Colon (tissue), 2 donors: ENCODE measurements around the gene MAN1C1.
"Not testable (repeated sequence)": the region's sequence is repeated elsewhere in the genome, so short reads cannot be mapped to it uniquely, and the experiment has no call there.

Experiments used
- FAIRE-seq: peaks from 2 replicates; lab custom pipeline; 2012; peaks lifted over from hg19 to GRCh38; lab: Jason Lieb, UNC
- donor health status: control.
- donor health status: control.

The MAN1C1 gene

DNA sequence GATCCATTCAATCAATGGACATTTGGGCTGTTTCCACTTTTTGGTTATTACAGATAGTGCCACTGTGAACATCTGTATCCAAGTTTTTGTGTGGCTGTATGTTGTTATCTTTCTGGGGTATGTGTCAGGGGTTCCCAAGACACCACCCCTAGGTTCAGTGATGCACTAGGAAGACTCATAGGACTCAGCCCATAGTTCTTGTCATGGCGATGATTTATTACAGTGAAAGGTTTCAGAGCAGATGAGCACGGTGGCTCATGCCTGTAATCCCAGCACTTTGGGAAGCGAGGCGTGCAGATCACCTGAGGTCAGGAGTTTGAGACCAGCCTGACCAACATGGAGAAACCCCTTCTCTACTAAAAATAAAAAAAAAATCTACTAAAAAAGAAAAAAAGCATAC lies 64.1 kb downstream of the MAN1C1 start:
- FAIRE-seq: no peak

- no peak for FAIRE-seq
Observed at GRCh38 chr1:25682059-25682601, 65.5 kb downstream of the MAN1C1 start.

- no peak for FAIRE-seq
Observed at GRCh38 chr1:25683177-25683576, 66.6 kb downstream of the MAN1C1 start.

DNA sequence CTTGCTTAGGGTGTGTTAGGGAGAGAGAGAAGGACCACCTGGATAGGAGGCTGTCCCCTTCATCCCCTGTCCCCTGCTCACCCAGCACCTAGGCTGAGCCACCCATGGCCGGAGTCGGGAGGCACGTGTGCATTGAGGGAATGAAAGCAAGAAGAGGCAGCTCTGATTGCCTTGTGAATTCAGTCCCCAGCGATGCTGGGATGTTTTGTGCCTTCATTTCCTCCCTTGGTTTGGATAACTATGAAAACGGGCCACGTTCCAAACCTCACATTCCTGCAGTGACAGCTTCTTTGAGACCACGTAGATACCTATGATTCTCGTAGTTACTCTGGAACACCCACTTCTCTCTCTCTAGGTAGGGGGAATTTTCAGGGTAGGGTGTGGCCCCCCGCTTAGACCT lies 67.1 kb downstream of the MAN1C1 start:
- FAIRE-seq: no peak

DNA sequence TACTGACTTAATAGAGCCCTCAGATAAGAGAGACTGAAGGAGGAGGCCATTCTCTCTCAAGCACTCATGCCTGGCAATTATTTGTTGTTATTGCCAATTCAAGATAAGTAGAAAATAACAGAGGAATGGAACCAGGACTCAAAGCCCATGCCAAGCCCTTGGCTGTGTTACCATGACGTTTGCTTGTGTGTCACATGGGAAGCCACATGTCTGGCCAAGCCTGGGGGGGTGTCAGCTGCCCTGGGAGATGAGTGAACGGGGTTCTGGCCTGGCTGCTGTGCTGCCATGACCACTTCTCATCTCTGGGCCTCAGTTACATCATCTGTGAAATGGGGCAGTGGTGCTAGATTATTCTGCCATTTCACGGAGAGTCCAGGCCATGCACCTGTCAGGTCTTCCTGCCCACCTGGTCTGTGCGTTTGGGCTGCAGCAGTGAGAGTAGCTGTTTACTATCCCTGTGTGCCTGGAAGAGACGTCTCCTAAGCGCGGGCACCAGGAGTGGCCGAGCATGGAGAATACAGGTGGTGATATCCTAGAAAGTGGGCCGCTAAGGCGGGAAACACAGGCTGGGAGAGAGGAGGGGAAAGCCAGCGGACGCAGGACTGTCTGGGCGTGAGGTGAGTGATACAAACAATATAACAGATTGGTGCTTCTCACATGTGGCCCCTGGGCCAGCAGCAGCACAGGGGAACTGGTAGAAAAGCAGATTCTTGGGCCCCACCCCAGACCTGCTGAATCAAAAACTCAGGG lies 67.8 kb downstream of the MAN1C1 start:
- FAIRE-seq: no peak

DNA sequence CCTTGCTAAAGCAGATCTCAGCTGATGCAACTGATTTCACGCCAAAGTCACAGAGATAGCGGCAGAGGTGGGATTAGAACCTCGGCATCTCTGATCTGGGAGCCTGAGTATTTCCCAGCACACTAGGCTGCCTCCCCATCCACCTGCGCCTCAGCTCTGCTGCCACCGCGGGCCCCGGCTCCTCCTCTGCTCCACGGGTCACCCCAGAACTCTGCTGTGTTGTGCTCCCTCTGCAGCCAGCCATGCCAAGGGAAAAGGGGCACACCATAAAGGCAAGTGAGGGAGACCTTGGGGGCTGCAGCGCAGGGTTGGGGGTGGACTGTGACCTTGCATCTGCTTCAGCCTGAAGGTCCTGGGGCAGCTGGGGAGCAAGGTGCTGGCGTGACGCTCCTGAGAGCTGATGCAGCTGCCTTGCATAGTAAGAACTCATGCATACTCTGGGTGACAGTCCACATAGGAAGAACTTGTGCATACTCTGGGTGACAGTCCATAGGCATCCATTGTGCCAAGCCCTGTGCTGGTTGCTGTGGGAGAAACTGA lies 68.7 kb downstream of the MAN1C1 start:
- no peak for FAIRE-seq

GRCh38 chr1:25685938-25686665 lies 69.5 kb downstream of the MAN1C1 start:
- no peak for FAIRE-seq

DNA sequence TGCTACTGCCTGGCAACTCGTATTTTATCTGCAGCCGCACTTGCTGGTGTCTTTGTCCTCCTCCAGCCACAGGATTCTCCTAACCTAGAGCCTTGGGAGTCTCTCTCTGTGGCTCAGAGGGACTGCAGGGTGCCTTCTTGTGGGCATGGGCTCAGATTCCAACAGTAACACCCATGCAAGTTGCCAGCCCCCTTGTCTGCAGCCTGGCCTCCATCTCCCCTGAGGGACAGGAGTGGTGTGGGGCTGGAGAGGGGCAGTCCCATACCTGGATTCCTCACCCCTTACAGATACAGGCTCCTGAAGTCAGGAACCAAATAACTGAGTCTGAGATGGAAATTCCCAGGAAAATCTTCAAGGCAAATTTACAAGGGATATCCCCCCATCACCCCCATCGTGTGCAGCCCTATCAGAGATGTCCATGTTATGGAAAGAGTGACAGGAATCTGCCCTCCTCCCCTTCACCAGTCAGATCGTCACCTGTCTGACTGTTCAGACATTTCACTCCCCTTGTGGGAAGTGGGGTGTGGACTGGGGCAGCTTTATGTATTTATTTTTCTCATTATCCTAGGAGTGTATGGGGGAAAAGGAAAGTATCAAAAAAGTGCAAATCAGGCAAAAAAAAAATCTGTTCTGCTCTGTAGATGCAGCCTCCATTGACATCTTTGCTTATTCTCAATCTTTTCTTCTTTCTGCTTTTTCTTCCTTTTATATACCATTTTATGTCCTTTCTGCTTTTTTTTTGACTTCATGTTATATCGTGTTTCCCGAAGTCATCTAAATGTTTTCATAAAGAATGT lies 70.8 kb downstream of the MAN1C1 start:
- FAIRE-seq: no peak

DNA sequence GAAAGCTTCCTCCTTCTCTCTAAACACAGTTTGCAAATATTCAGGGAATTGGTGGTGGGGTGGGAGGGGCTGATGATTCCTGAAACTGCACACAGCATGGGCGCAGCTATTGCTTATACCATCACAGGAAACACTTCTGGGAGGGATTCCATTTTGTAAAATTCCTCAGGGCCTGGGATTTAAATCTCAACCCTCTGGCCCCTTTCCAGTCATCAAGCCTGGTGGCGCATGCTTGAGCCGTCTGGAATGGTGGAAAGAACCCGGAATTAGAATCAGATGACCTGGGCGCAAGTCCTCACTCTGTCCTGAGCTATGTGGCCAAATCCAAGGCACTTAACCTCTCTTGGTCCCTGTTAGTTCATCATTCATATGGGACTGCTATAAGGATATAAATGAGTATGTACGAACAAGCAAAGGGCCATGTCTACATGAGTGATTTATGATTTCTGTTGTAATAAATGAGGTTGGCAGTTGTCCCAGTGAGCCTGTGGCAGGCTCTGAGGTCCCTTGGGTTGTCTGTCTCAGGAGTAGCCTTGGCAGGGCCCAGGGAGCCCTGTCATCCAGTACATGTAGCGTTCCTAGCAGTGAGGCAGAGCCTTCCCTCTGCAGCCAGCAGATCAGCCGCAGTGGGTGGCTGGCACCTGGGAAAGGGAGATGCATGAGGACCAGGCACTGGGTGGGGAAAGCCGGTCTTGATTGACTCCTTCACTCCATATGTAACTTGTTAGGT lies 72.0 kb downstream of the MAN1C1 start:
- FAIRE-seq: no peak

- no peak for FAIRE-seq
Observed at GRCh38 chr1:25689686-25690381, 73.2 kb downstream of the MAN1C1 start.

- FAIRE-seq: no peak
Observed at GRCh38 chr1:25690396-25690956, 73.9 kb downstream of the MAN1C1 start.

DNA sequence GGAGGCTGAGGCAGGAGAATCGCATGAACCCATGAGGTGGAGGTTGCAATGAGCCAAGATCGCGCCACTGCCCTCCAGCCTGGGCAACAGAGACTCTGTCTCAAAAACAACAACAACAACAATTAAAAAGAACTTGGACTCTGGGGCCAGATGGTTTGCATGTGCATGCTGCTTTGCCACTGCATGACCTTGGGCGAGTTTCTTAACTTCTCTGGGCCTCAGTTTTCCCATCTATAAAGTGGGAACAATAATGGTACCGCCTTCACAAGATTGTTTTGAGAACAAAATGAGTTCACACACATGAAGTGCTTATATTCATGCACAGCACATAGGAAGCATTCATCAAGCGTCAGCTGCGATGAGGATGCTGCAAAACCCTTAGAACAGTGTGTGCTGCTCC lies 74.6 kb downstream of the MAN1C1 start:
- FAIRE-seq: no peak

DNA sequence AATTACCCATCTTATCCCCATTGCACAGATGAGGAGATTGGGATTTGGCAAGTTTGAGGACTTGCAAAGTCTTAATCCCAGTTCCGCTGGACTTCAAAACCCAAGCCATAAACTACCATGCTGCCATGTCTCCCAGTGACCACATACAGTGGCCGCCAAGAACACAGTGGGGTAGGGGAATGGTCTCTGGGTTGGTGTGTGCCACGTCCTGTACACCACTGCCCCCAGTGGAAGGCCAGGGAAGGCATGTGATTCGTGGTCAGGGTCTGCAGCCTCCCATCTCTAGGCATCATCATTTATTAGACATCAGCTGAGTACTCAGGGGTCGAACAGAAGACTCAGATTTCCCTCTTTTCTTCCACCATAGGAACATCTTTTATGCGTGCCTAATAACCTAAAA lies 76.0 kb downstream of the MAN1C1 start:
- no peak for FAIRE-seq

DNA sequence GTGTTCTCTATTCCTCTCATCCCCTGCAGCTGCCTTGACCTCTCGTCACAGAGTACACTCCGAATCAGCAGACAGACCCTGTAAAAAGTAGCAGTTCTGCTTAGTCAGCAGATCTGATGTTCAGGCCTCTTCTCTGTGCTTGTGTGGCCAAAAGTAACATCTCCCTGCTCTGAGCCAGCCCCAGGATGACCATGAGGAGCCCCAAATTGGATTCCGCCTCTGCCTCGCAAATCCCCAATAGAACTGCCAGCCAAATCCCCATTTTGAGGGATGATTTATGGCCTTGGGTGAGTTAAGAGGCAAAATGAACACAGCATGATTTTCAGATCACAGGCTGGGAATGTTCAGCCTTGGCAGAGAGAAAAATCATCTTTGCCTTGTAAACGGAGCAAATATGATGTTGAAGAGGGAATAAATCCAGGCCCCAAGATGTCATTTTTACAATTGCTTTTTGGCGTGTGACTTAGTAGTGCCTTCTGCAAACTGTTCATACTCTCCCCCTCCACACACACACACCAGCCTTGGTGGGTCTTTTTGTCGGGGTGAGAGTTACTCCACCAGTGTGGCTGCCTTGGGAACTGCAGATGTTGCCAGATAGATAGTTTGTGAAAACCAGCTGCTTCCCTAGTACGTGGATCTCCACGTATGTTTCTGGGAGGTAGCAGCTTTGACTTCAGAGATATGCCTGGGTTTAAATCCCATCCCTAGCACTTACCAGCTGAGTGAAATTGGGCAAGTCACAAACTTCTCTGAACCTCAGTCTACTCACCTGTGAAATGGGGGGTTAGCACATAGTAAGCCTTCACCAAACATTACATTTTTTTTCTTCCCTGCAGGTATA lies 77.8 kb downstream of the MAN1C1 start:
- FAIRE-seq: no peak

DNA sequence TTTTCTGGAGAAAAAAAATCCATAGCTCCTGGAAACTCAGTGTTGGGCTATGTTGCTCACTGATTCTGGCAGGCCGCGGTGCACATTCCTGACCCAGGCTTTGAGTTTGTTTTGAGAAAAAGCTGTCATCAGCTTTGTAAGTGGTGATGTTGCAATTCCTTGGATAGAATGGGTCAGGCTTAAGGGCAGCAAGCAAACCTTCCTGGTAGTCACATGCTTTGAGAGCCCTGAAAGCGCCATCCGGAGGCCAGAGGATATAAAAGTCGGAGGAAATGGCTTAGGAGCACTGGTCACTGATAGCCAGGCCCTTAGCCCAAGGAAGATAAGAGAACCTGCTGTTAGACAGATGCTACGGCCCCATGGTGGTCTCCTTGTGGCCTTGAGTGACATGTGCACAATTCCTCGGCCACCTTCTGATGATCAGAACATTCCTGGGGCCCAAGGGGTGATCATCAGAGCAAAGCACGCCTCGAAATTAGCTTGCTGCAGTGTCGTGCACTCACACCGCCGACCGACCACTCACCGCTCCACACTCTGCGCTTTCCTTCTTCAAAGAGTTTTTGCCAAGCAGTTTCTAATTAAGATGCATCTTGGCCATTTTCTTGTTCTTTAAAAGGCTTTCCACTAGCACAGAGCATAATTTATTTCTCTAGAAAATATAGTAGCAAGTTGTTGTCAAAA lies 78.6 kb downstream of the MAN1C1 start:
- FAIRE-seq: no peak

- no peak for FAIRE-seq
Observed at GRCh38 chr1:25695771-25696311, 79.2 kb downstream of the MAN1C1 start.

DNA sequence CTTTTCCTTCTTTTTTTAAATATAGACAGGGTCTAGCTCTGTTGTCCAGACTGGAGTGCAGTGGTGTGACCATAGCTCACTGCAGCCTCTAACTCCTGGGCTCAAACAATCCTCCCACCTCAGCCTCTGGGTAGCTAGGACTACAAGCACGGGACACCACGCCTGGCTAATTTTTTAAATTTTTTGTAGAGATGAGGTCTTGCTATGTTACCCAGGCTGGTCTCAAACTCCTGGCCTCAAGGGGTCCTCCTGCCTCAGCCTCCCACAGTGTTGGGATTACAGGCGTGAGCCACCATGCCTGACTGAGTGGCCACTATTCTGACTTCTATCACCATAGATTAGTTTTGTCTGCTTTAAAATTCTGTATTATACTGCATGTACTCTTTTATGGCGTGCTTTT lies 80.1 kb downstream of the MAN1C1 start:
- not testable (repeated sequence) for FAIRE-seq

DNA sequence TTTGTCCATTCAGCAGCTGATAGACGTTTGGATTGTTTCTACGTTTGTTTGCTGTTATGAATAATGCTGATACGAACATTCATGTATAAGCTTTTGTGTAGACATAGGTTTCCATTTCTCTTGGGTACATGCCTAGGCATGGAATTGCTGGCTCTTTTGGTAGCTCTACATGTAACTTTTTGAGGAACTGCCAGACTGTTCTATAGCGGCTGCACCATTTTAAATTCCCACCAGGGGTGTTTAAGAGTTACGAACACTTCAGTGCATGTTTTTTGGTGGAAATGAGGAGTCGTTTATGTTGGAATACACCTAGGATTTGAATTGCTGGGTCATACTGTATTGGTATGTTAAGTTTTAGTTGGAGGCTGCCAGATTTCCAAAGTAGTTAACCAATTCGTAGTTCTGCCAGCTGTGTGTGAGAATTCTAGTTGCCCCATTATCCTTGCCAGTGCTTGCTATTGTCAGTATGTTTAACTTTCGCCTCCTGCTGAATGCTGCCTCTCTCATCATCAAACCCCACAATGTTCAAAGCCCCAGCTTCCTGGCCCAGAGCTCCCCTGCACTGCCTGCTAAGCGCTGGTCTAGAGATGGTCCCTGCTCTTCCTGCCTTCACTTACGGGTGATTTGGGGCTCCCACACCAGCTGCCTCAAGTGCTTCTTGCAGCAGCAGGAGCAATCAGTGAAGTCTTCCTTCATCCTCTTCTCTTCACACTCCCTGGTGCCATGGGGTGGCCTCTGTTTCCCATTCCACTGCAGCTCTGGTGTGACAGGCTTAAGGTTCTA lies 81.0 kb downstream of the MAN1C1 start:
- FAIRE-seq: no peak
